ENCODE measurements around the gene MTSS2.

The MTSS2 gene

GRCh38 chr16:70664325-70665112, 21.3 kb downstream of the MTSS2 start:
- Mint-ChIP-seq H3K9me3 (no peaks in the 10 kb centered on the region), H3K27ac (no peak overlapping the region), H3K4me3 (no peak overlapping the region), H3K36me3 (ENCODE audit: low read depth) (no peaks in the 10 kb centered on the region), H3K27me3 (ENCODE audit: low read depth) (peaks cover 3% of the 10 kb centered on the region), H3K4me1 (ENCODE audit: low read depth) (peaks cover 2% of the 10 kb centered on the region)

- H3K36me3 Mint-ChIP-seq (ENCODE audit: low read depth): no peaks in the 10 kb centered on the region
- no peak overlapping the region for H3K4me3 Mint-ChIP-seq
- H3K9me3 Mint-ChIP-seq: no peaks in the 10 kb centered on the region
- peaks cover 2% of the 10 kb centered on the region for H3K4me1 Mint-ChIP-seq (ENCODE audit: low read depth)
- H3K27ac Mint-ChIP-seq: no peak overlapping the region
- peaks cover 3% of the 10 kb centered on the region for H3K27me3 Mint-ChIP-seq (ENCODE audit: low read depth)
Observed at GRCh38 chr16:70663524-70664324, 22.1 kb downstream of the MTSS2 start.

- no peaks in the 10 kb centered on the region for H3K36me3 Mint-ChIP-seq (ENCODE audit: low read depth)
- H3K9me3 Mint-ChIP-seq: no peaks in the 10 kb centered on the region
- peaks cover 2% of the 10 kb centered on the region for H3K4me1 Mint-ChIP-seq (ENCODE audit: low read depth)
- H3K27me3 Mint-ChIP-seq (ENCODE audit: low read depth): peaks cover 3% of the 10 kb centered on the region
- H3K27ac Mint-ChIP-seq: no peak overlapping the region
- no peak overlapping the region for H3K4me3 Mint-ChIP-seq
Observed at GRCh38 chr16:70662991-70663523, 22.8 kb downstream of the MTSS2 start.

GRCh38 chr16:70661918-70662641, 23.8 kb downstream of the MTSS2 start:
- Mint-ChIP-seq H3K27ac (no peak overlapping the region), H3K36me3 (ENCODE audit: low read depth) (no peaks in the 10 kb centered on the region), H3K9me3 (no peaks in the 10 kb centered on the region), H3K4me1 (ENCODE audit: low read depth) (peaks cover 2% of the 10 kb centered on the region), H3K27me3 (ENCODE audit: low read depth) (no peaks in the 10 kb centered on the region), H3K4me3 (no peak overlapping the region)

- no peaks in the 10 kb centered on the region for H3K36me3 Mint-ChIP-seq (ENCODE audit: low read depth)
- H3K27ac Mint-ChIP-seq: no peak overlapping the region
- H3K4me3 Mint-ChIP-seq: no peak overlapping the region
- no peaks in the 10 kb centered on the region for H3K9me3 Mint-ChIP-seq
- H3K27me3 Mint-ChIP-seq (ENCODE audit: low read depth): no peaks in the 10 kb centered on the region
- H3K4me1 Mint-ChIP-seq (ENCODE audit: low read depth): peaks cover 2% of the 10 kb centered on the region
Observed at GRCh38 chr16:70661534-70661917, 24.3 kb downstream of the MTSS2 start.

- Mint-ChIP-seq H3K36me3 (ENCODE audit: low read depth) (no peaks in the 10 kb centered on the region), H3K4me3 (no peak overlapping the region), H3K9me3 (no peaks in the 10 kb centered on the region), H3K27me3 (ENCODE audit: low read depth) (no peaks in the 10 kb centered on the region), H3K4me1 (ENCODE audit: low read depth) (peaks cover 2% of the 10 kb centered on the region), H3K27ac (no peak overlapping the region)
Observed at GRCh38 chr16:70660672-70661350, 25.0 kb downstream of the MTSS2 start.

GRCh38 chr16:70659953-70660671, 25.7 kb downstream of the MTSS2 start:
- H3K36me3 Mint-ChIP-seq (ENCODE audit: low read depth): no peaks in the 10 kb centered on the region
- no peaks in the 10 kb centered on the region for H3K9me3 Mint-ChIP-seq
- no peak overlapping the region for H3K27ac Mint-ChIP-seq
- no peak overlapping the region for H3K4me3 Mint-ChIP-seq
- H3K4me1 Mint-ChIP-seq (ENCODE audit: low read depth): peaks cover 2% of the 10 kb centered on the region
- H3K27me3 Mint-ChIP-seq (ENCODE audit: low read depth): no peaks in the 10 kb centered on the region

GRCh38 chr16:70659546-70659945, 26.3 kb downstream of the MTSS2 start:
- Mint-ChIP-seq H3K27me3 (ENCODE audit: low read depth) (no peaks in the 10 kb centered on the region), H3K27ac (no peak overlapping the region), H3K4me1 (ENCODE audit: low read depth) (peaks cover 2% of the 10 kb centered on the region), H3K4me3 (no peak overlapping the region), H3K9me3 (no peaks in the 10 kb centered on the region), H3K36me3 (ENCODE audit: low read depth) (no peaks in the 10 kb centered on the region)

GRCh38 chr16:70658921-70659320, 26.9 kb downstream of the MTSS2 start:
- H3K9me3 Mint-ChIP-seq: no peaks in the 10 kb centered on the region
- H3K36me3 Mint-ChIP-seq (ENCODE audit: low read depth): no peaks in the 10 kb centered on the region
- H3K27ac Mint-ChIP-seq: no peak overlapping the region
- H3K4me1 Mint-ChIP-seq (ENCODE audit: low read depth): peaks cover 3% of the 10 kb centered on the region
- no peak overlapping the region for H3K4me3 Mint-ChIP-seq
- peaks cover 1% of the 10 kb centered on the region for H3K27me3 Mint-ChIP-seq (ENCODE audit: low read depth)

- Mint-ChIP-seq H3K4me1 (ENCODE audit: low read depth) (peaks cover 6% of the 10 kb centered on the region), H3K27me3 (ENCODE audit: low read depth) (peaks cover 4% of the 10 kb centered on the region), H3K27ac (no peak overlapping the region), H3K4me3 (no peak overlapping the region), H3K9me3 (no peaks in the 10 kb centered on the region), H3K36me3 (ENCODE audit: low read depth) (no peaks in the 10 kb centered on the region)
Observed at GRCh38 chr16:70657956-70658355, 27.9 kb downstream of the MTSS2 start.

GRCh38 chr16:70656712-70657263, 29.1 kb downstream of the MTSS2 start:
- H3K27me3 Mint-ChIP-seq (ENCODE audit: low read depth): peaks cover 4% of the 10 kb centered on the region
- no peaks in the 10 kb centered on the region for H3K9me3 Mint-ChIP-seq
- H3K4me3 Mint-ChIP-seq: no peak overlapping the region
- no peaks in the 10 kb centered on the region for H3K36me3 Mint-ChIP-seq (ENCODE audit: low read depth)
- H3K27ac Mint-ChIP-seq: no peak overlapping the region
- H3K4me1 Mint-ChIP-seq (ENCODE audit: low read depth): peaks cover 6% of the 10 kb centered on the region

- Mint-ChIP-seq H3K4me1 (ENCODE audit: low read depth) (peaks cover 6% of the 10 kb centered on the region), H3K9me3 (no peaks in the 10 kb centered on the region), H3K27me3 (ENCODE audit: low read depth) (peaks cover 4% of the 10 kb centered on the region), H3K36me3 (ENCODE audit: low read depth) (no peaks in the 10 kb centered on the region), H3K27ac (no peak overlapping the region), H3K4me3 (no peak overlapping the region)
Observed at GRCh38 chr16:70656065-70656711, 29.7 kb downstream of the MTSS2 start.

Measured in T-helper 1 cell treated with Interleukin-12 subunit alpha and Interleukin-12 subunit beta and Interleukin-4 antibody, amounts not matched to agents 30 μg/mL and 1 μg/mL, for 36 hours (primary cell).